ENCODE measurements around the gene ANKMY1.

- TF ChIP-seq POLR2A (IDR thresholded peaks at IDR 0.05), result no peak
- TF ChIP-seq CTCF (IDR thresholded peaks at IDR 0.05), result no peak
- no peak for TF ChIP-seq POLR2AphosphoS5 (IDR thresholded peaks at IDR 0.05)
These were observed 90.6 kb downstream of the ANKMY1 start for GRCh38 chr2:240467149-240467642.
